ENCODE data around the gene GALNTL6. TPM values are rescaled to one million over a fixed set of nuclear protein-coding genes. Genes with fewer than 3 reads are reported as not detected.

Gene GALNTL6
- total and polyA plus RNA-seq, 2 donors (not counting 3 experiments of a cell fraction or from before 2014, with no cell fraction given) = not detected

DNA sequence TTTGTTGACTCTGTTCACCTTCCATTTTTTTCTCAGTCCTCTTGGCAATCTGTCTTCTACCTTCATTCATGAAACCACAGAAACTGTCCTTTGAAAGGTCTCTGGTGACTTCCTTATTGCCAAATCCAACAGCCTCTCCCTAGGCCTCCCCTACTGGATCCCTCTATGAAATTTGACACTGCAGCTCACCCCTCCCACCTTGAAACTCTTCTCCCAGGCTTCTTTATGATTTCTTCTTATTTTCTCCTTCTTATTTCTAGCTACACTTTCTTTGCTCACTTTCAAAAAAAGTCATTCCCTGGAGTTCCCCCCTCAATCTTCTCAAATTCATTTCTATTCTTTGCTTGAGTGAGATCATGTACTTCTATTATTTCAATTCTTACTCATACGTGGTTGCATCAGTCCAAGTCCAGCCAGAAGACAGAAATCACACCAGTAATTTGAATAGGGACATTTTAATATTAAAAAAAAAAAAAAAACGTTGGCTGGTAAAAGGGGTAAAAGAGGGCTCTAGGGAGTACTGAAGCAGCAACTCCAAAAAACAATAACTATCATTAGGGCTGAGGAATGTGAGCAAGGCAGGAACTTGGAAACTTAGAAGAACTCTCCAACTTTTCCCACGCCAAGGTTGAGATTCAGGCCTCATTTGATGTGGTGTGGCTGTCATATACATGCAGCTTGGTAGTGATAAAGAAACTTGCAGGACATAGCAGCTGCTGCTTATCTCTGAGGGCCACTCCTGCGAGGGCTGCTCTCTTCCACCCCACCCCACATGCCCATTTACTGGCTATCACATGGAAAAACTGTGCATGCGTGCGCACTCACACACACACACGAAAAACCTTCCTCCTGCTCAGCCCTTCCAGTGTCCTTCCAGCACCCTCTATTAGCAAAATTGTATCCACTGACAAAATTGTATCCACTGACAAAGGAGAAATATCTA lies 1185.6 kb downstream of the GALNTL6 start:
- Histone ChIP-seq H3K27ac (ENCODE audit: insufficient read depth, low read depth, low read length) (peak overlapping the region; percentile 36), H3K9ac (replicated peaks; ENCODE audit: extremely low read depth, insufficient read depth, low read length) (no peak overlapping the region), H3K9me3 (replicated peaks; ENCODE audit: control insufficient read depth, insufficient read depth, low read length) (no peaks in the 10 kb centered on the region), H3K4me1 (ENCODE audit: control insufficient read depth, extremely low read depth, insufficient read depth, low read length) (peaks cover 4% of the 10 kb centered on the region), H3K36me3 (ENCODE audit: control insufficient read depth in 2 of 2, extremely low read depth in 1 of 2, insufficient read depth in 2 of 2, low read length in 2 of 2) (no peaks in the 10 kb centered on the region), H3K9me1 (replicated peaks; ENCODE audit: control insufficient read depth, extremely low read depth, insufficient read depth, low read length) (no peaks in the 10 kb centered on the region), H3K4me2 (ENCODE audit: insufficient read depth, low read length) (no peak overlapping the region), H3K79me2 (ENCODE audit: control insufficient read depth, insufficient read depth, low read length) (no peaks in the 10 kb centered on the region), H3K4me3 (replicated peaks in 1 of 3; ENCODE audit: insufficient read depth in 1 of 3, low read depth in 1 of 3, low read length in 3 of 3) (no peak overlapping the region), H2AFZ (ENCODE audit: low read depth, low read length) (no peak overlapping the region), H4K20me1 (replicated peaks; ENCODE audit: control insufficient read depth, extremely low read depth, insufficient read depth, low read length) (no peaks in the 10 kb centered on the region), H3K27me3 (ENCODE audit: control insufficient read depth in 2 of 2, insufficient read depth in 2 of 2, low read length in 2 of 2) (peaks cover 0 to 2% of the 10 kb centered on the region in 2 experiments)
- no peak for FAIRE-seq
- POLR2A ChIA-PET = no interaction called here
- TF ChIP-seq, protein P1, sequence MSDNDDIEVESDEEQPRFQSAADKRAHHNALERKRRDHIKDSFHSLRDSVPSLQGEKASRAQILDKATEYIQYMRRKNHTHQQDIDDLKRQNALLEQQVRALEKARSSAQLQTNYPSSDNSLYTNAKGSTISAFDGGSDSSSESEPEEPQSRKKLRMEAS (IDR thresholded peaks at IDR 0.05; ENCODE audit: insufficient read depth, insufficient read length) = no peak
- TF ChIP-seq FOS (IDR thresholded peaks at IDR 0.05; ENCODE audit: borderline replicate concordance, insufficient read depth, low read length) = peak; percentile 11
- DNase-seq (ENCODE audit: low read depth, low spot score) = peak; percentile 30
- CTCF ChIA-PET = no interaction called here
- no TSS peak for BruUV-seq (replicated peaks)
- dilution Hi-C loops (cut with MboI; ENCODE audit: extremely low pct_ligation_motif_present, low sequenced_read_pairs) = no loop called here
- intact Hi-C loops (cut with micrococcal nuclease) = no loop called here

DNA sequence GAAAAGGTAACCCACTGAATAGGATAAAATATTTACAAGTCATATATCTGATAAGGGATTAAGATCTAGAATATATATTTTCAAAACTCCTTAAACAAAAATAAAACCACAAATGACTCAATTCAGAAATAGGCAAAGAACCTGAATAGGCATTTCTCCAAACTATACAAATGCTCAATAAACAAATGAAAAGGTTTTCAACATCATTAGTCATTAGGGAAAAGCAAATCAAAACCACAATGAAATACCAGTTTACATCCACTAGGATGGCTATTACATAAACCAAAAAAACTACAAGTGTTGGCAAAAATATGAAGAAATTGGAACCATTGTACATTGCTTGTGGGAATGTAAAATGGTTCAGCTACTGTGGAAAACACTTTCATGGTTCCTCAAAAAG lies 1188.4 kb downstream of the GALNTL6 start:
- peaks cover 0 to 2% of the 10 kb centered on the region in 2 experiments for H3K27me3 ChIP-seq (ENCODE audit: control insufficient read depth in 2 of 2, insufficient read depth in 2 of 2, low read length in 2 of 2)
- H3K9me1 ChIP-seq (replicated peaks; ENCODE audit: control insufficient read depth, extremely low read depth, insufficient read depth, low read length) = no peaks in the 10 kb centered on the region
- H2AFZ ChIP-seq (ENCODE audit: low read depth, low read length) = no peak overlapping the region
- peaks cover 4% of the 10 kb centered on the region for H3K4me1 ChIP-seq (ENCODE audit: control insufficient read depth, extremely low read depth, insufficient read depth, low read length)
- no peaks in the 10 kb centered on the region for H3K36me3 ChIP-seq (ENCODE audit: control insufficient read depth in 2 of 2, extremely low read depth in 1 of 2, insufficient read depth in 2 of 2, low read length in 2 of 2)
- FAIRE-seq (no peak), DNase-seq (ENCODE audit: low read depth, low spot score) (no peak)
- intact Hi-C loops (cut with micrococcal nuclease) = no loop called here
- H4K20me1 ChIP-seq (replicated peaks; ENCODE audit: control insufficient read depth, extremely low read depth, insufficient read depth, low read length) = no peaks in the 10 kb centered on the region
- no peak overlapping the region for H3K9ac ChIP-seq (replicated peaks; ENCODE audit: extremely low read depth, insufficient read depth, low read length)
- no TSS peak for BruUV-seq (replicated peaks)
- no peaks in the 10 kb centered on the region for H3K9me3 ChIP-seq (replicated peaks; ENCODE audit: control insufficient read depth, insufficient read depth, low read length)
- H3K4me2 ChIP-seq (ENCODE audit: insufficient read depth, low read length) = no peak overlapping the region
- POLR2A ChIA-PET = no interaction called here
- CTCF ChIA-PET = no interaction called here
- dilution Hi-C loops (cut with MboI; ENCODE audit: extremely low pct_ligation_motif_present, low sequenced_read_pairs) = no loop called here
- no peak overlapping the region for H3K27ac ChIP-seq (ENCODE audit: insufficient read depth, low read depth, low read length)
- no peaks in the 10 kb centered on the region for H3K79me2 ChIP-seq (ENCODE audit: control insufficient read depth, insufficient read depth, low read length)
- TF ChIP-seq JUN (IDR thresholded peaks at IDR 0.05; ENCODE audit: borderline replicate concordance, insufficient read depth, insufficient read length, low read depth) (no peak), FOS (IDR thresholded peaks at IDR 0.05; ENCODE audit: borderline replicate concordance, insufficient read depth, low read length) (peak; percentile 39)
- TF ChIP-seq, protein P2, sequence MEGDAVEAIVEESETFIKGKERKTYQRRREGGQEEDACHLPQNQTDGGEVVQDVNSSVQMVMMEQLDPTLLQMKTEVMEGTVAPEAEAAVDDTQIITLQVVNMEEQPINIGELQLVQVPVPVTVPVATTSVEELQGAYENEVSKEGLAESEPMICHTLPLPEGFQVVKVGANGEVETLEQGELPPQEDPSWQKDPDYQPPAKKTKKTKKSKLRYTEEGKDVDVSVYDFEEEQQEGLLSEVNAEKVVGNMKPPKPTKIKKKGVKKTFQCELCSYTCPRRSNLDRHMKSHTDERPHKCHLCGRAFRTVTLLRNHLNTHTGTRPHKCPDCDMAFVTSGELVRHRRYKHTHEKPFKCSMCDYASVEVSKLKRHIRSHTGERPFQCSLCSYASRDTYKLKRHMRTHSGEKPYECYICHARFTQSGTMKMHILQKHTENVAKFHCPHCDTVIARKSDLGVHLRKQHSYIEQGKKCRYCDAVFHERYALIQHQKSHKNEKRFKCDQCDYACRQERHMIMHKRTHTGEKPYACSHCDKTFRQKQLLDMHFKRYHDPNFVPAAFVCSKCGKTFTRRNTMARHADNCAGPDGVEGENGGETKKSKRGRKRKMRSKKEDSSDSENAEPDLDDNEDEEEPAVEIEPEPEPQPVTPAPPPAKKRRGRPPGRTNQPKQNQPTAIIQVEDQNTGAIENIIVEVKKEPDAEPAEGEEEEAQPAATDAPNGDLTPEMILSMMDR (IDR thresholded peaks at IDR 0.05; ENCODE audit: extremely low read depth in 1 of 2, insufficient read depth in 1 of 2, low read depth in 1 of 2, low read length in 2 of 2) = no peak
- no peak overlapping the region for H3K4me3 ChIP-seq (replicated peaks in 1 of 3; ENCODE audit: insufficient read depth in 1 of 3, low read depth in 1 of 3, low read length in 3 of 3)

Data from endothelial cell of umbilical vein (primary cell).